A549 (cell line): Measurements from ENCODE around the gene KCNB1. TPM values are rescaled to one million over a fixed set of nuclear protein-coding genes. Genes with fewer than 3 reads are reported as not detected.

Experiments
- ATAC-seq, 2 experiments: fragments of 200-7000 bp in 1 of 2; fragments of >200 bp in 1 of 2; cut with Nextera tagmentation in 1 of 2; cut with Tn5 transposase in 1 of 2; 3 replicates each; pipeline versions ENCODE4 v1.8.0 to v1.9.1; 2018 to 2020; ENCODE audit warnings: mild to moderate bottlenecking in 1 of 2, moderate library complexity in 1 of 2
- CTCF ChIA-PET: fragments of 300-600 bp; sonication (Branson Sonifier 250); formaldehyde crosslinking; extraction: SDS; loops from one replicate; lab custom pipeline; 2021; ENCODE audit warnings: antibody characterized with exemption, inconsistent platforms; lab: Yijun Ruan, JAX
- POLR2A ChIA-PET: fragments of 350-600 bp; formaldehyde crosslinking; extraction: SDS; loops from one replicate; lab custom pipeline; 2021; ENCODE audit warnings: antibody characterized with exemption, inconsistent platforms; lab: Yijun Ruan, JAX
- DNase-seq, 2 experiments: peaks; one replicate each; pipeline versions ENCODE4 v3.0.0 to v3.0.0-alpha.2; 2011 to 2016; ENCODE audit warnings: low read depth in 1 of 2, low spot score in 1 of 2
- FAIRE-seq: peaks from 2 replicates; lab custom pipeline; 2011; peaks lifted over from hg19 to GRCh38; lab: Jason Lieb, UNC
- H3K27ac ChIP-seq, 2 experiments: fragments of >200 bp; sonication (Bioruptor Twin); formaldehyde crosslinking; 3 replicates each; pipeline ENCODE4 v1.5.1; 2016 to 2017
- H3K4me1 ChIP-seq: fragments of >200 bp; sonication (Bioruptor Twin); formaldehyde crosslinking; 3 replicates; pipeline ENCODE4 v1.6.1; 2016
- H3K4me2 ChIP-seq: fragments of >200 bp; sonication (Bioruptor Twin); formaldehyde crosslinking; 3 replicates; pipeline ENCODE4 v1.6.1; 2016
- H3K4me3 ChIP-seq: fragments of >200 bp; sonication (Bioruptor Twin); formaldehyde crosslinking; 3 replicates; pipeline ENCODE4 v1.5.1; 2016
- H3K9me3 ChIP-seq: fragments of >200 bp; sonication (Bioruptor Twin); formaldehyde crosslinking; 3 replicates; pipeline ENCODE4 v1.6.1; 2016
- ATOH8 ChIP-seq: fragments of 250-450 bp; sonication (Bioruptor Pico); IDR thresholded peaks from 2 replicates; pipeline ENCODE4 v1.5.0; 2020; ENCODE audit warnings: low read depth, mild to moderate bottlenecking, moderate library complexity
- CBX2 ChIP-seq: fragments of 200-600 bp; sonication (generic); IDR thresholded peaks from 2 replicates; pipeline ENCODE4 v1.6.1; 2016; ENCODE audit warnings: low read depth, mild to moderate bottlenecking, borderline replicate concordance
- CBX8 ChIP-seq: fragments of 200-600 bp; sonication (generic); IDR thresholded peaks from 2 replicates; pipeline ENCODE4 v1.6.1; 2016
- CEBPB ChIP-seq, 2 experiments: fragments of >200 bp in 1 of 2; sonication (Bioruptor Twin) in 1 of 2; formaldehyde crosslinking in 1 of 2; IDR thresholded peaks; 2 replicates each; pipeline ENCODE4 v1.6.1; 2012 to 2016
- CTCF ChIP-seq: fragments of >200 bp; sonication (Bioruptor Twin); formaldehyde crosslinking; IDR thresholded peaks from 3 replicates; pipeline ENCODE4 v1.5.1; 2016
- EHMT2 ChIP-seq: fragments of 200-600 bp; sonication (generic); IDR thresholded peaks from 2 replicates; pipeline ENCODE4 v1.6.1; 2016; ENCODE audit warnings: antibody characterized with exemption, low read depth, mild to moderate bottlenecking, moderate library complexity
- EP300 ChIP-seq, 2 experiments: fragments of >200 bp; sonication (Bioruptor Twin); formaldehyde crosslinking; IDR thresholded peaks; 2 replicates in 1 of 2; 3 replicates in 1 of 2; pipeline ENCODE4 v1.6.1; 2016 to 2017
- ESRRA ChIP-seq: fragments of 150-350 bp; IDR thresholded peaks from 2 replicates; pipeline ENCODE4 v1.6.1; 2014; ENCODE audit warnings: mild to moderate bottlenecking, low read length, borderline replicate concordance
- FOSL2 ChIP-seq, 2 experiments: fragments of 450-650 bp in 1 of 2; fragments of >200 bp in 1 of 2; sonication (Bioruptor Twin) in 1 of 2; formaldehyde crosslinking; IDR thresholded peaks; 2 replicates each; pipeline versions ENCODE4 v1.5.0 to v1.6.1; 2016 to 2020; ENCODE audit warnings: mild to moderate bottlenecking in 1 of 2, moderate library complexity in 1 of 2
- HDAC2 ChIP-seq: fragments of 200-600 bp; sonication (generic); IDR thresholded peaks from 2 replicates; pipeline ENCODE4 v1.6.1; 2016
- HES2 ChIP-seq: fragments of >200 bp; sonication (Bioruptor Twin); formaldehyde crosslinking; IDR thresholded peaks from 2 replicates; pipeline ENCODE4 v1.6.1; 2016
- KDM1A ChIP-seq: fragments of 200-600 bp; sonication (generic); IDR thresholded peaks from 2 replicates; pipeline ENCODE4 v1.6.1; 2016; ENCODE audit warnings: low read depth, mild to moderate bottlenecking
- KDM5A ChIP-seq: fragments of 200-600 bp; sonication (generic); IDR thresholded peaks from 2 replicates; pipeline ENCODE4 v1.6.1; 2016; ENCODE audit warnings: antibody characterized with exemption, mild to moderate bottlenecking
- MAX ChIP-seq: IDR thresholded peaks from 2 replicates; pipeline ENCODE4 v1.6.1; 2012
- NPAS2 ChIP-seq: fragments of 250-450 bp; sonication (Bioruptor Pico); IDR thresholded peaks from 2 replicates; pipeline ENCODE4 v1.8.0; 2022; ENCODE audit warnings: mild to moderate bottlenecking, moderate library complexity, borderline replicate concordance
- PBX3 ChIP-seq: IDR thresholded peaks from 2 replicates; pipeline ENCODE4 v1.6.1; 2012
- RFX5 ChIP-seq: fragments of 450-650 bp; IDR thresholded peaks from 2 replicates; pipeline ENCODE4 v1.7.1; 2014; ENCODE audit warnings: antibody characterized with exemption, mild to moderate bottlenecking, moderate library complexity
- RNF2 ChIP-seq: fragments of 200-600 bp; sonication (generic); IDR thresholded peaks from 2 replicates; pipeline ENCODE4 v1.6.1; 2016; ENCODE audit warnings: low read depth, mild to moderate bottlenecking, antibody characterized with exemption, moderate library complexity, borderline replicate concordance
- SMC3 ChIP-seq: fragments of >200 bp; sonication (Bioruptor Twin); formaldehyde crosslinking; IDR thresholded peaks from 3 replicates; pipeline ENCODE4 v1.6.1; 2018; ENCODE audit warnings: inconsistent platforms
- SREBF2 ChIP-seq: fragments of 450-650 bp; IDR thresholded peaks from 2 replicates; pipeline ENCODE4 v1.6.1; 2014; ENCODE audit warnings: mild to moderate bottlenecking, moderate library complexity
- ZSCAN20 ChIP-seq: fragments of 250-450 bp; sonication (Bioruptor Pico); IDR thresholded peaks from 2 replicates; pipeline ENCODE4 v1.8.0; 2022; ENCODE audit warnings: mild to moderate bottlenecking, moderate library complexity
- WGBS: methylation state at CpG from one replicate; pipeline ENCODE4 v1.1.6; 2017; ENCODE audit errors: missing lambda C conversion rate; 5-methylcytosine and 5-hydroxymethylcytosine counted together
- polyA plus RNA-seq, 4 experiments: library from polyadenylated mRNA; depleted of rRNA in 3 of 4; stranded (reverse); fragments of >200 nt; fragmentation: RNase III in 1 of 4; extraction: RNeasy Plus Mini Kit Qiagen cat#74134 plus additional on column Dnase treatment in 1 of 4; gene quantifications; 2 replicates in 3 of 4; 3 replicates in 1 of 4; pipeline ENCODE4 v1.2.3, GENCODE V29; 2011 to 2017
- TF ChIP-seq, protein P1 (sequence below): IDR thresholded peaks from 2 replicates; pipeline ENCODE4 v1.6.1; 2012; ENCODE audit warnings: low read depth, borderline replicate concordance

Gene KCNB1
- polyA plus RNA-seq, 2 of the 4 experiments (the other 2 are of a cell fraction) = 0.12 to 0.28 TPM

- ATAC-seq (no peak), FAIRE-seq (no peak), DNase-seq (no peak)
- TF ChIP-seq EP300 (IDR thresholded peaks at IDR 0.05) (no peak), SREBF2 (no peak), HDAC2 (no peak), KDM1A (no peak)
- TF ChIP-seq, protein P1, sequence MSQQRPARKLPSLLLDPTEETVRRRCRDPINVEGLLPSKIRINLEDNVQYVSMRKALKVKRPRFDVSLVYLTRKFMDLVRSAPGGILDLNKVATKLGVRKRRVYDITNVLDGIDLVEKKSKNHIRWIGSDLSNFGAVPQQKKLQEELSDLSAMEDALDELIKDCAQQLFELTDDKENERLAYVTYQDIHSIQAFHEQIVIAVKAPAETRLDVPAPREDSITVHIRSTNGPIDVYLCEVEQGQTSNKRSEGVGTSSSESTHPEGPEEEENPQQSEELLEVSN = no peak
- Histone ChIP-seq H3K9me3 (no peaks in the 10 kb centered on the region), H3K4me3 (no peak overlapping the region), H3K4me1 (no peaks in the 10 kb centered on the region), H3K4me2 (no peak overlapping the region), H3K27ac (no peak overlapping the region)
- CTCF ChIA-PET = interaction anchor here (0.7 to 16.6 kb wide), 8 partner anchors 8 to 517 kb away, joined by 3 to 291 read pairs (median 19); partner anchors contain the start of gene KCNB1
- POLR2A ChIA-PET = no interaction called here
Observed at GRCh38 chr20:49328790-49329189, 153.7 kb downstream of the KCNB1 start.

- Histone ChIP-seq H3K27ac (no peak overlapping the region), H3K4me1 (no peaks in the 10 kb centered on the region), H3K4me2 (no peak overlapping the region), H3K4me3 (no peak overlapping the region), H3K9me3 (no peaks in the 10 kb centered on the region)
- POLR2A ChIA-PET = no interaction called here
- FAIRE-seq (no peak), DNase-seq (no peak), ATAC-seq (no peak)
- WGBS = 36% methylated on average over 10 of the region's 10 CpGs
- CTCF ChIA-PET = interaction anchor here (0.7 to 16.6 kb wide), 3 partner anchors 154 to 207 kb away, joined by 5 to 291 read pairs (median 14); partner anchors contain the start of gene KCNB1
- no peak for TF ChIP-seq CEBPB (IDR thresholded peaks at IDR 0.05)
- TF ChIP-seq SREBF2 = no peak
- no peak for TF ChIP-seq ATOH8
- TF ChIP-seq CTCF = no peak
- TF ChIP-seq RFX5 = no peak
- no peak for TF ChIP-seq CBX8
Observed at GRCh38 chr20:49326026-49326425, 156.4 kb downstream of the KCNB1 start.

DNA sequence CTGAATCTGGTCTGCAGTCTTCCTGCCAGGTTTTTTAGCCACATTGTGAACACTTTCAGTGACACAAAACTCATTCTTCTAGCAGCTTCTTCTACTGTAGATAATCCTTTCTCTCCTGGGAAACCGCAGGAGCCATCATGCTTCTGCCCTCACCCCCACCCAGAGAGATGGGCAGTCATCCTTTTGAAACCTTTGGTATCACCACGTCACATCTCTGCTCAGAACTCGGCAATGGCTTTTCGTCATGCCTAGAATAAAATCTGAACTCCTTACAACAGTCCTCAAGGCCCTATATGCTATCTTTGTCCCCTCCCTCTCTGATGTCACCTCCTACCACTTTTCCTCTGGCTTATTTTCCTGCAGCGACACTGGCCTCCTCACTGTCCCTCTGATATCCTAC is 158.2 kb downstream of the KCNB1 start:
- Histone ChIP-seq H3K27ac (no peak overlapping the region), H3K9me3 (no peaks in the 10 kb centered on the region), H3K4me2 (no peak overlapping the region), H3K4me1 (no peaks in the 10 kb centered on the region), H3K4me3 (no peak overlapping the region)
- FAIRE-seq (no peak), DNase-seq (no peak), ATAC-seq (no peak)
- TF ChIP-seq EHMT2 = no peak
- no peak for TF ChIP-seq CBX2
- TF ChIP-seq FOSL2 (IDR thresholded peaks at IDR 0.05) = no peak
- TF ChIP-seq FOSL2 (CRISPR knock-in tag; IDR thresholded peaks at IDR 0.05) = no peak
- TF ChIP-seq NPAS2 (CRISPR knock-in tag) = no peak
- TF ChIP-seq CBX8 = no peak
- TF ChIP-seq ZSCAN20 = no peak
- no peak for TF ChIP-seq KDM1A
- no peak for TF ChIP-seq SMC3
- TF ChIP-seq MAX = no peak
- TF ChIP-seq HDAC2 = no peak
- no peak for TF ChIP-seq ESRRA
- TF ChIP-seq EP300 (IDR thresholded peaks at IDR 0.05) = no peak
- TF ChIP-seq ATOH8 = no peak
- no peak for TF ChIP-seq KDM5A
- TF ChIP-seq PBX3 = no peak
- TF ChIP-seq HES2 = no peak
- no peak for TF ChIP-seq RNF2
- 80% methylated on average over 5 of the region's 5 CpGs for WGBS
- ChIA-PET POLR2A (no interaction called here), CTCF (interaction anchor here (0.6 to 7.8 kb wide), 8 partner anchors 10 to 549 kb away, joined by 3 to 58 read pairs (median 10); no protein-coding TSS in a partner anchor)
